ENCODE results near the gene STRN4.

- TF ChIP-seq MEF2A (IDR thresholded peaks at IDR 0.05; ENCODE audit: control insufficient read depth, low read depth, low read length), result no peak
- TF ChIP-seq NFXL1 (CRISPR knock-in tag; IDR thresholded peaks at IDR 0.05), result no peak
Observed at GRCh38 chr19:46704379-46705076, 41.7 kb downstream of the STRN4 start.
